Motor neuron (in vitro differentiated cells): Measurements from ENCODE around the gene MAML2. TPM values are rescaled to one million over a fixed set of nuclear protein-coding genes. Genes with fewer than 3 reads are reported as not detected.
A peak's percentile ranks its signal among the peaks of the same experiment; 100 is the strongest.
"Not testable (repeated sequence)": the region's sequence is repeated elsewhere in the genome, so short reads cannot be mapped to it uniquely, and the experiment has no call there.

Source experiments
- ATAC-seq, 8 experiments: fragments of 200-7000 bp; cut with Tn5 transposase; replicated peaks in 6 of 8; 2 replicates each; pipeline ENCODE4 v1.8.0; 2021; ENCODE audit warnings: mild to moderate bottlenecking in 8 of 8, moderate library complexity in 8 of 8
- H3K27ac ChIP-seq, 2 donors: fragments of 250-450 bp; sonication (Bioruptor Pico); 2 replicates each; pipeline ENCODE4 v1.9.0; 2021; ENCODE audit warnings: antibody characterized with exemption in 2 of 2, mild to moderate bottlenecking in 2 of 2, moderate library complexity in 1 of 2
- H3K4me1 ChIP-seq, 2 donors: fragments of 250-450 bp; sonication (Bioruptor Pico); replicated peaks in 1 of 2; 2 replicates each; pipeline ENCODE4 v1.6.1; 2021; ENCODE audit warnings: antibody characterized with exemption in 2 of 2, mild to moderate bottlenecking in 2 of 2, moderate library complexity in 1 of 2
- H3K4me3 ChIP-seq, 5 donors: fragments of 250-450 bp; sonication (Bioruptor Pico); 2 replicates each; pipeline ENCODE4 v1.9.0; 2021; ENCODE audit warnings: antibody characterized with exemption in 5 of 5, mild to moderate bottlenecking in 5 of 5, moderate library complexity in 4 of 5
- WGBS, 10 experiments: fragments of 450-650 bp; shearing (Covaris generic); methylation state at CpG; one replicate each; pipeline ENCODE4 v1.0.0; 2022; 5-methylcytosine and 5-hydroxymethylcytosine counted together
- in situ Hi-C, 9 experiments: fragments of 400-800 bp; cut with MboI; loops; one replicate each; pipeline ENCODE4 v1.15.0; 2021; ENCODE audit warnings: low sequenced_read_pairs in 9 of 9, low pct_unique_long_range_greater_than_20kb in 2 of 9; ENCODE audit not compliant: unreplicated experiment in 9 of 9
- total RNA-seq, 8 experiments: library from RNA; unstranded; fragments of 300-600 nt; gene quantifications; 2 replicates each; pipeline versions ENCODE4 v1.2.3 to v1.2.4, GENCODE V29; 2022

The MAML2 gene
- total RNA-seq, 8 experiments from 2014 or later, result 4.9 to 21.2 (median 6.4) TPM

- in situ Hi-C loops, result no loop called here
- Histone ChIP-seq H3K4me1 (peaks cover 0 to 7% of the 10 kb centered on the region in 2 donors), H3K4me3 (no peak overlapping the region), H3K27ac (no peak overlapping the region)
- ATAC-seq, result peak in 1 of 8 experiments; percentile 34
- 17 to 89% (median 40%) methylated on average over 1 to 3 of the region's 4 CpGs; no CpG with 5 or more reads in 3 of the 10 experiments for WGBS, 10 experiments
Observed at GRCh38 chr11:96185220-96185768, 157.7 kb downstream of the MAML2 start.

- peaks cover 21 to 32% of the 10 kb centered on the region in 2 donors for H3K4me1 ChIP-seq
- ATAC-seq, H3K27ac ChIP-seq, in situ Hi-C loops, H3K4me3 ChIP-seq: not testable (repeated sequence)
- 63 to 100% (median 96%) methylated on average over 1 to 2 of the region's 4 CpGs; no CpG with 5 or more reads in 4 of the 10 experiments for WGBS, 10 experiments
Observed at GRCh38 chr11:96180937-96181336, 162.1 kb downstream of the MAML2 start.

- in situ Hi-C loops, result no loop called here
- no peak overlapping the region for H3K27ac ChIP-seq
- peaks cover 21 to 32% of the 10 kb centered on the region in 2 donors for H3K4me1 ChIP-seq
- no peak for ATAC-seq
- H3K4me3 ChIP-seq, result no peak overlapping the region
Observed at GRCh38 chr11:96180341-96180740, 162.7 kb downstream of the MAML2 start.

- H3K4me1 ChIP-seq, result peaks cover 21 to 32% of the 10 kb centered on the region in 2 donors
- 14 to 100% (median 83%) methylated on average over 1 to 4 of the region's 4 CpGs; no CpG with 5 or more reads in 2 of the 10 experiments for WGBS, 10 experiments
- ATAC-seq, result no peak
- H3K27ac ChIP-seq, result no peak overlapping the region
- in situ Hi-C loops, result no loop called here
- H3K4me3 ChIP-seq, result no peak overlapping the region
Observed at GRCh38 chr11:96179905-96180304, 163.1 kb downstream of the MAML2 start.

GRCh38 chr11:96178887-96179279 lies 164.1 kb downstream of the MAML2 start:
- peak overlapping the region in 1 of 2 donors; percentile 59 for H3K27ac ChIP-seq
- H3K4me3 ChIP-seq, result no peak overlapping the region
- in situ Hi-C loops, result no loop called here
- peak in 5 of 8 experiments; percentile 44 to 74 (median 54) for ATAC-seq
- H3K4me1 ChIP-seq, result peaks cover 21 to 32% of the 10 kb centered on the region in 2 donors
- WGBS, 10 experiments, result 0 to 85% (median 74%) methylated on average over 1 to 6 of the region's 6 CpGs; no CpG with 5 or more reads in 3 of the 10 experiments

- WGBS, 10 experiments, result 50 to 100% (median 83%) methylated on average over 1 to 11 of the region's 12 CpGs
- Histone ChIP-seq H3K4me3 (no peak overlapping the region), H3K27ac (peak overlapping the region in 1 of 2 donors; percentile 59), H3K4me1 (peaks cover 21 to 32% of the 10 kb centered on the region in 2 donors)
- in situ Hi-C loops, result no loop called here
- peak in 5 of 8 experiments; percentile 26 to 45 (median 40) for ATAC-seq
Observed at GRCh38 chr11:96178049-96178886, 164.7 kb downstream of the MAML2 start.

GRCh38 chr11:96177146-96177545 lies 165.8 kb downstream of the MAML2 start:
- in situ Hi-C loops, result no loop called here

GRCh38 chr11:96173906-96174305 lies 169.1 kb downstream of the MAML2 start:
- 49 to 100% (median 69%) methylated on average over 1 to 4 of the region's 5 CpGs; no CpG with 5 or more reads in 2 of the 10 experiments for WGBS, 10 experiments
- in situ Hi-C loops, result no loop called here

More at GRCh38 chr11:96177146-96177545, 165.8 kb downstream of the MAML2 start:
- Histone ChIP-seq H3K27ac (no peak overlapping the region), H3K4me1 (peaks cover 21 to 32% of the 10 kb centered on the region in 2 donors), H3K4me3 (no peak overlapping the region)
- peak in 5 of 8 experiments; percentile 30 to 71 (median 66) for ATAC-seq
- 14 to 100% (median 60%) methylated on average over 1 to 3 of the region's 3 CpGs; no CpG with 5 or more reads in 2 of the 10 experiments for WGBS, 10 experiments

GRCh38 chr11:96173422-96173821 lies 169.6 kb downstream of the MAML2 start:
- H3K4me3 ChIP-seq, result no peak overlapping the region
- peaks cover 17 to 30% of the 10 kb centered on the region in 2 donors for H3K4me1 ChIP-seq
- in situ Hi-C loops, result no loop called here
- 68 to 96% (median 90%) methylated on average over 2 to 7 of the region's 7 CpGs for WGBS, 10 experiments
- ATAC-seq, result no peak
- H3K27ac ChIP-seq, result no peak overlapping the region

More at GRCh38 chr11:96173906-96174305, 169.1 kb downstream of the MAML2 start:
- peaks cover 19 to 30% of the 10 kb centered on the region in 2 donors for H3K4me1 ChIP-seq
- no peak for ATAC-seq
- H3K4me3 ChIP-seq, result no peak overlapping the region
- H3K27ac ChIP-seq, result no peak overlapping the region

- 0 to 89% (median 88%) methylated on average over 1 of the region's 1 CpG; no CpG with 5 or more reads in 6 of the 10 experiments for WGBS, 10 experiments
- no peak for ATAC-seq
- no peak overlapping the region for H3K27ac ChIP-seq
- in situ Hi-C loops, result no loop called here
- H3K4me1 ChIP-seq, result peaks cover 14 to 30% of the 10 kb centered on the region in 2 donors
- H3K4me3 ChIP-seq, result no peak overlapping the region
Observed at GRCh38 chr11:96172604-96173003, 170.4 kb downstream of the MAML2 start.

GRCh38 chr11:96169250-96169649 lies 173.7 kb downstream of the MAML2 start:
- Histone ChIP-seq H3K4me3 (no peak overlapping the region), H3K4me1 (peaks cover 25 to 44% of the 10 kb centered on the region in 2 donors), H3K27ac (no peak overlapping the region)
- ATAC-seq, result peak in 3 of 8 experiments; percentile 8 to 24 (median 21)
- 0 to 100% (median 62%) methylated on average over 1 to 3 of the region's 3 CpGs; no CpG with 5 or more reads in 4 of the 10 experiments for WGBS, 10 experiments
- in situ Hi-C loops, result no loop called here

GRCh38 chr11:96168623-96169022 lies 174.4 kb downstream of the MAML2 start:
- Histone ChIP-seq H3K4me3 (no peak overlapping the region), H3K27ac (no peak overlapping the region), H3K4me1 (peaks cover 25 to 44% of the 10 kb centered on the region in 2 donors)
- ATAC-seq, result peak in 5 of 8 experiments; percentile 65 to 89 (median 79)
- 0 to 85% (median 50%) methylated on average over 1 to 2 of the region's 2 CpGs; no CpG with 5 or more reads in 4 of the 10 experiments for WGBS, 10 experiments
- in situ Hi-C loops, result no loop called here

GRCh38 chr11:96167787-96168186 lies 175.2 kb downstream of the MAML2 start:
- Histone ChIP-seq H3K4me3 (no peak overlapping the region), H3K27ac (no peak overlapping the region), H3K4me1 (peaks cover 25 to 44% of the 10 kb centered on the region in 2 donors)
- ATAC-seq, result no peak
- in situ Hi-C loops, result no loop called here
- WGBS, 10 experiments, result 46 to 86% (median 71%) methylated on average over 2 to 3 of the region's 3 CpGs
